Activated T-cell treated with anti-CD3 and anti-CD28 coated beads for 48 hours (primary cell): ENCODE results near the gene ZNRF1.

Experiments used
- DNase-seq: peaks from one replicate; pipeline ENCODE4 v3.0.0-alpha.2; 2020; ENCODE audit warnings: low read depth

The ZNRF1 gene

GRCh38 chr16:75099738-75100602 is 101.1 kb downstream of the ZNRF1 start:
- no peak for DNase-seq

GRCh38 chr16:75100603-75100990 is 101.8 kb downstream of the ZNRF1 start:
- DNase-seq = no peak

DNA sequence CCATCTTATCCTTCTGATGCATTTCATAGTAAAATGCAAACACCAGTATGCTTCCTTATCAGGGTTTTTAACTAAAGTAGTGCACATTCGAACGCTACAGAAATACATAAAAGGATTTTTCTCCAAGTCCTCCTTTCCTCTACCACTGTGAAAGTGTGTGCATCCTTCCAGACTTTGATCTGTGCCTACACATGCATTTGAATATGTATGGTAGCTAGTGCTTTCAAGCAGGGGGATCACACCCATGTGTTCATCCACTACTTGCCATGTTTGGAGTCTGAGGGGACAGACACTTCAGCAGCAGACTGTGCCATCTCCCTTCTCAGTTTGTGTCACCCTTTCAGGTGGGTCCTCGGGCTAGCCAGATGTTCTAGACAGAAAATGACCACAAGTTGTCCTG is 102.8 kb downstream of the ZNRF1 start:
- DNase-seq = no peak

DNA sequence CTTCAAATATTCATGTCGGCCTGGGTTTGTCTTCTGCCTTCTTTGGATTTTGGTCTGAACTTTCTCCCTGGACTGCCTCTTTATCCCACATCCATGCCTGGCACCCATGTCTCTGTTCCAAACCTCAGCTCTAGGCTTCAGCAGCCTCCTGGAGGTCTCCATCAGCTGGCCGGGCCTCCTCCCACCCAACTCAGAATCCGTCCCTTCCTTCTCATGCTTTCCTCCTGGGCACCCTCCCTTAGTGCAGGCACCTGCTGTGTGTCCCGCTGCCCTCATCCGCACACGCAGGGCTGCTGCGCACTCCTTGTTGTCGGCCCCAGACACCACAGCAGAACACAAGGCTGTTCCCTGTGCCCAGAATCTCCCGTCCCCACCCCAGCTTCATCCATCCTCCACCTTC is 103.8 kb downstream of the ZNRF1 start:
- no peak for DNase-seq

DNA sequence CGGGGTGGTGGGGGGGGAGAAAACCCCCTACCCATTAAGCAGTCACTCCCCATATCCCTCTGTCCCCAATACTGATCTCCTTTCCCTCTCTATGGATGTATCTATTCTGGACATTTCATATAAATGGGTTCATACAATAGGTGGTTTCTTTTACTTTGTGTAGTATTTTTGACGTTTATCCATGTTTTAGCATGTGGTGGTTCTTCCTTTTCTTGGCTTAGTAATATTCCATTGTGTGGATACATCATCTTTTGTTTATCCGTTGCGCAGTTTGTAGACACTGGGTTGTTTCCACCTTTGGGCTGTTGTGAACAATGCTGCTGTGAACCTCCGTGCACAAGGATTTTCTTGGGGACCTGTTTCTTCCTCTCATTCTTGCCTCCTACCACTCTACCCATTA is 105.2 kb downstream of the ZNRF1 start:
- DNase-seq = no peak

- DNase-seq = no peak
Observed at GRCh38 chr16:75104836-75105235, 106.0 kb downstream of the ZNRF1 start.

DNA sequence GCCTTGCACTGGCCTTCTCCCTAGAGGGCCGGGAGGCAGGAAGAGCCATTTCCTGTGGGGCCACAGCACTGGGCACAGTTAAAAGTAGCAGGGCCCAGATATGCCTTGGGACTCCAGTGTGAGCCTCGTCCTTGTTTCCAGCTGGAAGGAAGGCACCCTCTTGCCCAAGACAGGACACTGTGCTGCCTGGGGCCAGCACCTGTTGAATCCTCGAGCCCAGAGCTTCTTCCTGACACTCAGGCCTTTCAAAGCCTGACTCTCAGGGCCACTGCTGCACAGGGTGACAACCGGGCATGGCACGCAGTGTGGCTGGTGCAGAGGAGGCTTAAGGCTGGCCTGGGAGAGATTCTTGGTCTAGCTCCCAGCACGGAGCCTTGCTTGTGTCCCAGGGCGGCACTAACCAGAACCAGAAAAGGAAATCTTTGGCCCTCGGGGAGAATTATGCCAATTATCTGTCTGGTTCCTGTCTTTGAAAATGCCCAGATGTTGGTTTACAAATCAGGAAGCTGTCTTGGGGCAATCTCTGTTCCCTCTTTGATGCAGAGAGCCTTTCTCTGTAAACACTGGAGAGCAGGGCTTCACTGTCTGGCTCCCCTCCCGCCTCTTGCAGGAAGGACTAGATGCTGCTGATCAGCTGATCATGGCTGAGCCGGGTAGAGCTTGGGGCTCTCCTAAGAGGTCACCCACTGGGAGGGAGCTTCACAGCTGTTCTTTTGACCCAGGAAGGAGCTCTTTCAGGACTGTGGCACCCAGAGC is 106.7 kb downstream of the ZNRF1 start:
- DNase-seq = no peak

DNA sequence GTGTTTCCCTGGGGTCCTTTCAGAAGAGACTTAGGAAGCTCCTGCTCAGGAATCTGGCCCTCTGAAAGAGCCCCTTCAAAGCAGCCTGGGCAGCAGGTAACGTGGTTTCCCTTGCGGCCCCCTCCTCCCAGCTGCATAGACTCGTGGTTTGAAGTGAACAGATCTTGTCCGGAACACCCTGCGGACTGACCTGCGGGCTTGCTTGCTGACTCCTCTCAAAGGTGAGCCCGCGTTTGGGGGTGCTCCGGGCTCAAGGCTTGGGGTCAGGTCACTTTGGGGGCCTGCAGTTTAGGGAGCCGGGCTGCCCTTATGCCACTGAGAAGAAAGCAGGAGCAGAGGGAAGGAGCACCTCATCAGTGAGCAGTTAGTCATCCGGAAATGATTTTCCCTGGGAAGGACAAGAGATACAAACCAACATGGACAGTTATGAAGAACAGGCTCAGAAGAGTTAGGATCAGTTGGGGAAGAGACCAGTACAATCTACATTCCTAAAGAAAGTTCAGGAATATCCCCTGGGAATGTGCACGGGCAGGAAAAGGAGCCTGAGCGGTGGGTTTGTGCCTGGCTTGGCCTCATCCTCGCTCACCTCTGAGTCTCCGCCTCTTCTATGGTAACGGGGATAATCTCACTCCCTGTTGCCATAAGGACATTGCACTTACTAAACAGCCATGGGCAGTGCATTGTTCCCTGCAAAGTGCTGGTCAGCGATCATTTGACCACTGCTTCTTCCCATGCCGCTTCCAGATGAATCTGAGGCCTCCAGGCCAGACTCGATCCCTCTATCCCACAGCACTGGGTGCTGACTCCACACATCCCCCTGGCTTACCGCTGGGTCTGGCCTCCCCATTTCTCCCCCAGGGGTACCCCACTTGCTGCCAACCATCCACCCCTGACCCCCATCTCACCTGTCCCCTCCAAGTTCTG is 107.8 kb downstream of the ZNRF1 start:
- no peak for DNase-seq

DNA sequence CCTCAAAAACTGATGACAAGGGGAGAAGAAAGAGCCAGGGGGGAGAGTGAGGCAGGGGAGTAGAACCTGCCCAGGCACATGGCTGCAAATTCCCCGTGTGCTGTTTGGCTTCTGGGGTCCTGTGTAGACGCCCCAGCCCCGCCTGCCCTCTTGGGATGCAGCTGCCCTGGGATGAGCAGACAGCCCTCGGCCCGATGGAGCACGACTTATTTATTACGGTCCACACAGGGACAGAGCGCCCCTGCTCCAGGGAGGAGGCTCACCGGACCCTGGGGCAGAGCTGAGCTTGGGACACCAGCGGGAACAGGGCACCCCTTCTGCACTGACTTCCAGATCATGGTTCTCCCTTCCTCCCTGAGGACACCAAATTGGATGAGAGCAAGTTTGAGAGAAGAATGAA is 108.7 kb downstream of the ZNRF1 start:
- no peak for DNase-seq

- DNase-seq = peak; percentile 76
Observed at GRCh38 chr16:75108792-75109731, 110.2 kb downstream of the ZNRF1 start.

DNA sequence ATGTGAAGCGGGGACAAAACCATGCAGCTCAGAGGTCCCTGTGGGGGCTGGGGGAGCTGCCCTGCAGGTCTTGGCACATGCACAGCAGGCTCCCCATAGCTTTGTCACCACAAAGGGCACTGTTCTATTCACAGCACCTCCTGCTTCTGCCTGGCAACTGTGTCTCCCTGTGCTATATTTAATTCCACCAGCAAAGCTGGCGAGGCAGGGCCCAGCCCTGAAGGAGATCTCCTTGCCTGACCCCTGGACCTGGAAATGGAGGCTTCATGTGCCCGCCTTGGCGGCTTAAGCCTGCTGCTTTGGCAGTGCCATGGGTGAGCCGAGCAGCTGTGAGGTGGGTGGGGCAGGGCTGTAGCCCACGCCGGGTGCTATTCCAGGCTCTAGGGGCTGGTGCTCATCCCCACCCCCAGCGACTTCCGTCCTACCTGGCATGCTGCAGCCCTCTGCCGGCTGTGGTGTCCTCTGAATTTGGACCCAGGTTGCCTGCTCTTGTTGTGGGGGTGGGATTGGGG is 111.0 kb downstream of the ZNRF1 start:
- no peak for DNase-seq

- peak; percentile 73 for DNase-seq
Observed at GRCh38 chr16:75110637-75111513, 112.1 kb downstream of the ZNRF1 start.

DNA sequence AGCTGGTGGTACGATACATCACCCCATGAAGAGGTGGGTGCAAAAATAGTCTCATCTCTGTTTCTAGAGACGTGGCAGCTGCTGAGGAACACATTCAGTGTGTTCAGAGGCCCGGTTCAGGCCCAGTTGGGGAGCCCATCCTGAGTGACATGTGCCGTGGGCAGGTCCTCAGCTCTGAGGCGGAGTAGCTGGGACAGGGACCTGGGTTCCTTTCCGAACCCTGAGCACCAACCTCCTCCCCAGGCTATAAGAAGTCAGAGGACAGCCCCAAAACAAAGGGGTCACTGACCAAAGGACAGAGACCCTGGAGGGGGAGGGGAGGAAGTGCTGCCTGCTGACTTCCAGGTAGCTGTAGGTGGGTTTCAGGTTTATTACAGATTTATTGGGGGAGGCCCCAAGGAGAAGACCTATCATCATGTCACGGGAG is 112.7 kb downstream of the ZNRF1 start:
- no peak for DNase-seq

GRCh38 chr16:75111961-75112733 is 113.3 kb downstream of the ZNRF1 start:
- DNase-seq = no peak

GRCh38 chr16:75112734-75113491 is 114.1 kb downstream of the ZNRF1 start:
- DNase-seq = no peak

- no peak for DNase-seq
Observed at GRCh38 chr16:75113541-75114121, 114.8 kb downstream of the ZNRF1 start.

DNA sequence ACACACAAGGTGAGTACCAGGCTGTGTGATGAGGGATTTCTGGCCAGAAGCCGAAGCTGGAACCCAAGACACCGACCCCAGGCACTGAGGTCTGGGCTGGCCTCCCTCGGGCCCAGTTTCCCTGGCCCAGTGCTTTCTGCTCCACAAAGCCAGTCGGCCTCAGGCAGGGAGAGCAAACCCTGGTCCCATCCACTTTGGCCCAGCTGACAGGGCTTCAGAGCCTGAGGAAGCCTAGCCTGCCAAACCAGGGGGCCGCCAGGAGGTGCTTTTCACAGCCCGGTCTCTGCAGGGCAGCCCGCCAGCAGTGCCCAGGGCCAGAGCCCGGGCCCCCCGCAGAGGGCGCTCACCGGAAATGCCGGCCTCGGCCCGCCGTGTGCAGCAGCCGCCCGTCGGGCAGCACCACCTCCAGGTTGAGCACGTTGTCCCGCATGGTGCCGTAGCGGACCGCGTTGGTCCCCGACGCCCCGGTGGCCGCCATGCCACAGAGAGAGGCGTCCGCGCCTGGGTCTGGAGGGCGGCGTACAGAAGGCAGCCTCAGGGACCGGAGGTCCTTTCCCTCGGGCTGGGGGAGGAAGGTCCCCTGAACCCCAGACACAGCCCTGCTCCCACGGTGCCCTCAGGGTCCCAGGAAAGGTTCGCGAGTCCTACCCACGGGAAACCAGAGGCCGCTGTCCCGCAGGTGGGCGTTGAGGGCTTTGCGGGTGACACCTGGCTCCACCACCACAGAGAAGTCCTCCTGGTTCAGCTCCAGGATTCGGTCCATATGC is 115.5 kb downstream of the ZNRF1 start:
- DNase-seq = no peak
